ENCODE measurements around the gene FABP3. TPM values are rescaled to one million over a fixed set of nuclear protein-coding genes. Genes with fewer than 3 reads are reported as not detected.

Gene FABP3
- total RNA-seq, 2 donors from 2014 or later: 3.0 to 3.4 TPM

GRCh38 chr1:31366796-31367195, 6.1 kb downstream of the FABP3 start:
- H3K9me3 ChIP-seq (ENCODE audit: control insufficient read depth, low read length): no peaks in the 10 kb centered on the region
- no peaks in the 10 kb centered on the region for H3K27me3 ChIP-seq (ENCODE audit: control insufficient read depth, insufficient read depth, low read length, poor library complexity, severe bottlenecking)
- no peak overlapping the region for H3K4me3 ChIP-seq (ENCODE audit: low read length)
- H3K27ac ChIP-seq (ENCODE audit: low read depth, low read length): no peak overlapping the region
- Mint-ChIP-seq H3K9me3 (no peaks in the 10 kb centered on the region), H3K27ac (peak overlapping the region; percentile 82), H3K4me1 (peaks cover 31% of the 10 kb centered on the region), H3K27me3 (ENCODE audit: insufficient read depth) (no peaks in the 10 kb centered on the region), H3K36me3 (ENCODE audit: low read depth) (peaks cover 35% of the 10 kb centered on the region), H3K4me3 (no peak overlapping the region)
- H3K4me1 ChIP-seq (ENCODE audit: control insufficient read depth, insufficient read depth, low read length): peaks cover 18% of the 10 kb centered on the region
- DNase-seq: peak; percentile 63
- WGBS, 2 experiments (ENCODE audit: insufficient coverage in 1 of 2, insufficient read length in 1 of 2): 76 to 78% methylated on average over 1 to 2 of the region's 2 CpGs
- peaks cover 46% of the 10 kb centered on the region for H3K36me3 ChIP-seq (ENCODE audit: control insufficient read depth, insufficient read depth, low read length)
- no peak overlapping the region for H3K9ac ChIP-seq (ENCODE audit: extremely low read depth, low read length, poor library complexity, severe bottlenecking)
- TF ChIP-seq, protein P1, sequence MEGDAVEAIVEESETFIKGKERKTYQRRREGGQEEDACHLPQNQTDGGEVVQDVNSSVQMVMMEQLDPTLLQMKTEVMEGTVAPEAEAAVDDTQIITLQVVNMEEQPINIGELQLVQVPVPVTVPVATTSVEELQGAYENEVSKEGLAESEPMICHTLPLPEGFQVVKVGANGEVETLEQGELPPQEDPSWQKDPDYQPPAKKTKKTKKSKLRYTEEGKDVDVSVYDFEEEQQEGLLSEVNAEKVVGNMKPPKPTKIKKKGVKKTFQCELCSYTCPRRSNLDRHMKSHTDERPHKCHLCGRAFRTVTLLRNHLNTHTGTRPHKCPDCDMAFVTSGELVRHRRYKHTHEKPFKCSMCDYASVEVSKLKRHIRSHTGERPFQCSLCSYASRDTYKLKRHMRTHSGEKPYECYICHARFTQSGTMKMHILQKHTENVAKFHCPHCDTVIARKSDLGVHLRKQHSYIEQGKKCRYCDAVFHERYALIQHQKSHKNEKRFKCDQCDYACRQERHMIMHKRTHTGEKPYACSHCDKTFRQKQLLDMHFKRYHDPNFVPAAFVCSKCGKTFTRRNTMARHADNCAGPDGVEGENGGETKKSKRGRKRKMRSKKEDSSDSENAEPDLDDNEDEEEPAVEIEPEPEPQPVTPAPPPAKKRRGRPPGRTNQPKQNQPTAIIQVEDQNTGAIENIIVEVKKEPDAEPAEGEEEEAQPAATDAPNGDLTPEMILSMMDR (conservative IDR thresholded peaks at IDR 0.05): no peak

DNA sequence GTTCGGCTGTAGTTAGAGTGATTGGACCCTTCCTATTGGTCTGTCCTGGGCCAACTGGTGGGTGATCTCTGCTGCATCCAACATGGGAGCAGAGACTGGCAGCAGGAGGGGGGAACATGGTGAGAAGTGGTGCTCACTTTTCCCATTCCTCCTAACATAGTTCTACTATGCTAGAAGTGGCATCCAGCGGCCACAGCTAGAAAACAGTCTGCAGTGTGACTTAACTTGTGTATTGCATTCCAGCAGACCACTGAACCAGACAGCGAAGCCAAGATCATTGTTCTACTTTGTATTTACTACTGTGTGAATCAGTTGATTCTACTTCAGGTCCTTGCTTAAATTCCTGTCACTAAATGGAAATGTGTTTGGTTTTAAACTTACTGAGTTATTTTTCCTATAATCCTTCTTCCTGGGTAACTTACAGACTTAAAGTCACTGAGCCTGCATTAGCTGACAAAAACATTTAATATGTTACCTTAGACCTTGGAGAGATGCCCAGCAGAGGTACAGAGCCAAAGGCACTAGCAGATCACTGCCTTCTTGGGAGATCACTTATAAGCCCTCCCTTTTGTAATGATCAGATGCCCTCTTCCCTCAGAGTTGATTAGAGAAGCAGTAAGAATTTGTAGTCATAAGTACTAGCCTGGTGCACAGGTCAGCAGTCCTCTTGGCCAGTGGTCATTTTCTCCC, 8.2 kb downstream of the FABP3 start:
- H3K4me3 ChIP-seq (ENCODE audit: low read length): peak overlapping the region; percentile 11
- H3K9me3 ChIP-seq (ENCODE audit: control insufficient read depth, low read length): no peaks in the 10 kb centered on the region
- TF ChIP-seq, protein P1 (conservative IDR thresholded peaks at IDR 0.05): no peak
- Mint-ChIP-seq H3K4me3 (no peak overlapping the region), H3K27ac (peak overlapping the region; percentile 52), H3K9me3 (no peaks in the 10 kb centered on the region), H3K4me1 (peaks cover 16% of the 10 kb centered on the region), H3K27me3 (ENCODE audit: insufficient read depth) (no peaks in the 10 kb centered on the region), H3K36me3 (ENCODE audit: low read depth) (peaks cover 44% of the 10 kb centered on the region)
- H3K27me3 ChIP-seq (ENCODE audit: control insufficient read depth, insufficient read depth, low read length, poor library complexity, severe bottlenecking): no peaks in the 10 kb centered on the region
- peaks cover 59% of the 10 kb centered on the region for H3K36me3 ChIP-seq (ENCODE audit: control insufficient read depth, insufficient read depth, low read length)
- DNase-seq: no peak
- peaks cover 11% of the 10 kb centered on the region for H3K4me1 ChIP-seq (ENCODE audit: control insufficient read depth, insufficient read depth, low read length)
- peak overlapping the region; percentile 21 for H3K9ac ChIP-seq (ENCODE audit: extremely low read depth, low read length, poor library complexity, severe bottlenecking)
- H3K27ac ChIP-seq (ENCODE audit: low read depth, low read length): no peak overlapping the region
- WGBS, 2 experiments (ENCODE audit: insufficient coverage in 1 of 2, insufficient read length in 1 of 2): 96 to 100% methylated on average over 3 of the region's 3 CpGs

- H3K36me3 Mint-ChIP-seq (ENCODE audit: low read depth): peaks cover 53% of the 10 kb centered on the region
- no peaks in the 10 kb centered on the region for H3K27me3 Mint-ChIP-seq (ENCODE audit: insufficient read depth)
Measured at GRCh38 chr1:31362032-31362431, 10.8 kb downstream of the FABP3 start.

More at GRCh38 chr1:31362032-31362431, 10.8 kb downstream of the FABP3 start:
- Histone ChIP-seq H3K9me3 (ENCODE audit: control insufficient read depth, low read length) (no peaks in the 10 kb centered on the region), H3K9ac (ENCODE audit: extremely low read depth, low read length, poor library complexity, severe bottlenecking) (no peak overlapping the region), H3K27me3 (ENCODE audit: control insufficient read depth, insufficient read depth, low read length, poor library complexity, severe bottlenecking) (no peaks in the 10 kb centered on the region), H3K27ac (ENCODE audit: low read depth, low read length) (no peak overlapping the region), H3K36me3 (ENCODE audit: control insufficient read depth, insufficient read depth, low read length) (peaks cover 70% of the 10 kb centered on the region), H3K4me1 (ENCODE audit: control insufficient read depth, insufficient read depth, low read length) (peaks cover 11% of the 10 kb centered on the region), H3K4me3 (ENCODE audit: low read length) (no peak overlapping the region)
- H3K27ac Mint-ChIP-seq: no peak overlapping the region
- TF ChIP-seq, protein P1 (conservative IDR thresholded peaks at IDR 0.05): no peak
- WGBS, 2 experiments (ENCODE audit: insufficient coverage in 1 of 2, insufficient read length in 1 of 2): 86 to 97% methylated on average over 3 of the region's 3 CpGs
- no peaks in the 10 kb centered on the region for H3K9me3 Mint-ChIP-seq
- no peak for DNase-seq
- no peak overlapping the region for H3K4me3 Mint-ChIP-seq
- H3K4me1 Mint-ChIP-seq: peaks cover 13% of the 10 kb centered on the region

All from endodermal cell (in vitro differentiated cells).